Frontal cortex (tissue), 4 donors: ENCODE results near the gene WDR19. TPM values are rescaled to one million over a fixed set of nuclear protein-coding genes. Genes with fewer than 3 reads are reported as not detected.
"Not testable (repeated sequence)": the region's sequence is repeated elsewhere in the genome, so short reads cannot be mapped to it uniquely, and the experiment has no call there.

Experiments used
- DNase-seq, 2 donors: peaks; one replicate each; pipeline ENCODE4 v3.0.0; 2012; ENCODE audit warnings: low spot score in 2 of 2
- FAIRE-seq: peaks from 2 replicates; lab custom pipeline; 2012; peaks lifted over from hg19 to GRCh38; lab: Jason Lieb, UNC
- total RNA-seq: library from RNA; depleted of rRNA; stranded (reverse); fragments of >200 nt; gene quantifications from one replicate; pipeline ENCODE4 v1.2.3, GENCODE V29; 2014
- donor health status: control.
- donor health status: control.
- donor health status: control.

WDR19 gene
- total RNA-seq, 1 donor from 2014 or later, result 43.2 TPM

- no peak for FAIRE-seq
- no peak for DNase-seq
These were observed 49.3 kb downstream of the WDR19 start for GRCh38 chr4:39231660-39232059.

GRCh38 chr4:39232100-39232499 is 49.8 kb downstream of the WDR19 start:
- DNase-seq (no peak), FAIRE-seq (no peak)

GRCh38 chr4:39233114-39233513 is 50.8 kb downstream of the WDR19 start:
- DNase-seq (no peak), FAIRE-seq (no peak)

GRCh38 chr4:39233783-39234182 is 51.5 kb downstream of the WDR19 start:
- DNase-seq, result no peak
- no peak for FAIRE-seq

- FAIRE-seq, result no peak
- DNase-seq, result no peak
These were observed 52.7 kb downstream of the WDR19 start for GRCh38 chr4:39235021-39235420.

- FAIRE-seq, result no peak
These were observed 53.4 kb downstream of the WDR19 start for GRCh38 chr4:39235696-39236095.

GRCh38 chr4:39237179-39237578 is 54.9 kb downstream of the WDR19 start:
- FAIRE-seq (no peak), DNase-seq (no peak)

More at GRCh38 chr4:39235696-39236095, 53.4 kb downstream of the WDR19 start:
- DNase-seq, result no peak

- DNase-seq, result no peak
These were observed 61.1 kb downstream of the WDR19 start for GRCh38 chr4:39243462-39243861.

GRCh38 chr4:39255266-39255665 is 72.9 kb downstream of the WDR19 start:
- FAIRE-seq (no peak), DNase-seq (no peak)

More at GRCh38 chr4:39243462-39243861, 61.1 kb downstream of the WDR19 start:
- no peak for FAIRE-seq

GRCh38 chr4:39255871-39256270 is 73.5 kb downstream of the WDR19 start:
- FAIRE-seq (no peak), DNase-seq (peak in 1 of 2 donors; percentile 17)

GRCh38 chr4:39256436-39256835 is 74.1 kb downstream of the WDR19 start:
- FAIRE-seq (no peak), DNase-seq (no peak)

GRCh38 chr4:39259571-39260330 is 77.4 kb downstream of the WDR19 start:
- DNase-seq, result no peak
- no peak for FAIRE-seq

GRCh38 chr4:39263895-39264294 is 81.6 kb downstream of the WDR19 start:
- DNase-seq (no peak), FAIRE-seq (no peak)

- no peak for DNase-seq
- no peak for FAIRE-seq
These were observed 92.2 kb downstream of the WDR19 start for GRCh38 chr4:39274503-39274902.

- FAIRE-seq, DNase-seq: not testable (repeated sequence)
These were observed 95.3 kb downstream of the WDR19 start for GRCh38 chr4:39277661-39278060.

- FAIRE-seq, result no peak
- no peak for DNase-seq
These were observed 96.1 kb downstream of the WDR19 start for GRCh38 chr4:39278476-39278875.

- no peak for FAIRE-seq
These were observed 97.1 kb downstream of the WDR19 start for GRCh38 chr4:39279416-39279815.

GRCh38 chr4:39280770-39281169 is 98.4 kb downstream of the WDR19 start:
- DNase-seq (no peak), FAIRE-seq (peak; percentile 21)

More at GRCh38 chr4:39279416-39279815, 97.1 kb downstream of the WDR19 start:
- no peak for DNase-seq

GRCh38 chr4:39285111-39285795 is 102.9 kb downstream of the WDR19 start:
- DNase-seq (no peak), FAIRE-seq (no peak)

GRCh38 chr4:39285853-39286252 is 103.5 kb downstream of the WDR19 start:
- FAIRE-seq, result no peak

GRCh38 chr4:39286263-39286662 is 103.9 kb downstream of the WDR19 start:
- FAIRE-seq (no peak), DNase-seq (no peak)

More at GRCh38 chr4:39285853-39286252, 103.5 kb downstream of the WDR19 start:
- no peak for DNase-seq
